SK-N-SH treated with all-trans-retinoic acid at 6 μM for 48 hours (cell line): ENCODE data around the gene ABCC1.

Experiments
- PPARA ChIP-seq: fragments of 250-450 bp; sonication (Bioruptor Pico); IDR thresholded peaks from 2 replicates; pipeline ENCODE4 v1.5.0; 2020; ENCODE audit warnings: mild to moderate bottlenecking, borderline replicate concordance
- ZFP30 ChIP-seq: fragments of 450-650 bp; formaldehyde crosslinking; IDR thresholded peaks from 2 replicates; pipeline ENCODE4 v1.5.0; 2022; ENCODE audit warnings: mild to moderate bottlenecking, moderate library complexity
- TF ChIP-seq, protein P1 (sequence below): fragments of 250-450 bp; sonication (Bioruptor Pico); IDR thresholded peaks from 2 replicates; pipeline ENCODE4 v1.8.0; 2020; ENCODE audit warnings: mild to moderate bottlenecking, moderate library complexity, borderline replicate concordance
- TF ChIP-seq, protein P2 (sequence below): fragments of 250-450 bp; sonication (Bioruptor Pico); IDR thresholded peaks from 2 replicates; pipeline ENCODE4 v1.8.0; 2021; ENCODE audit warnings: low read depth, mild to moderate bottlenecking, moderate library complexity, borderline replicate concordance

DNA sequence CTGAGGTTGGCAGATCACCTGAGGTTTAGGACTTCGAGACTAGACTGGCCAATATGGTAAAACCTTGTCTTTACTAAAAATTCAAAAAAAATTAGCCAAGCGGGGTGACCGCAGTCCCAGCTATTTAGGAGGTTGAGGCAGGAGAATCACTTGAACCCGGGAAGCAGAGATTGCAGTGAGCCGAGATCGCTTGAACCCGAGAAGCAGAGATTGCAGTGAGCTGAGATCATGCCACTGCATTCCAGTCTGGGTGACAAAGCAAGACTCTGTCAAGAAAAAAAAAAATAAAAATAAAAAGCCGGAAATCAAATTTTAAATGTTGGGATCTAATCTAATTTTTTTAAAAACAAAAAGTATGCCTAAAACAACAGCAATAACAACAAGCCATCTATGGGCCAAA lies 56.3 kb downstream of the ABCC1 start:
- TF ChIP-seq PPARA (CRISPR knock-in tag) = no peak
- no peak for TF ChIP-seq ZFP30 (CRISPR knock-in tag)
- TF ChIP-seq, protein P1, sequence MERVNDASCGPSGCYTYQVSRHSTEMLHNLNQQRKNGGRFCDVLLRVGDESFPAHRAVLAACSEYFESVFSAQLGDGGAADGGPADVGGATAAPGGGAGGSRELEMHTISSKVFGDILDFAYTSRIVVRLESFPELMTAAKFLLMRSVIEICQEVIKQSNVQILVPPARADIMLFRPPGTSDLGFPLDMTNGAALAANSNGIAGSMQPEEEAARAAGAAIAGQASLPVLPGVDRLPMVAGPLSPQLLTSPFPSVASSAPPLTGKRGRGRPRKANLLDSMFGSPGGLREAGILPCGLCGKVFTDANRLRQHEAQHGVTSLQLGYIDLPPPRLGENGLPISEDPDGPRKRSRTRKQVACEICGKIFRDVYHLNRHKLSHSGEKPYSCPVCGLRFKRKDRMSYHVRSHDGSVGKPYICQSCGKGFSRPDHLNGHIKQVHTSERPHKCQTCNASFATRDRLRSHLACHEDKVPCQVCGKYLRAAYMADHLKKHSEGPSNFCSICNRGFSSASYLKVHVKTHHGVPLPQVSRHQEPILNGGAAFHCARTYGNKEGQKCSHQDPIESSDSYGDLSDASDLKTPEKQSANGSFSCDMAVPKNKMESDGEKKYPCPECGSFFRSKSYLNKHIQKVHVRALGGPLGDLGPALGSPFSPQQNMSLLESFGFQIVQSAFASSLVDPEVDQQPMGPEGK = no peak
- TF ChIP-seq, protein P2, sequence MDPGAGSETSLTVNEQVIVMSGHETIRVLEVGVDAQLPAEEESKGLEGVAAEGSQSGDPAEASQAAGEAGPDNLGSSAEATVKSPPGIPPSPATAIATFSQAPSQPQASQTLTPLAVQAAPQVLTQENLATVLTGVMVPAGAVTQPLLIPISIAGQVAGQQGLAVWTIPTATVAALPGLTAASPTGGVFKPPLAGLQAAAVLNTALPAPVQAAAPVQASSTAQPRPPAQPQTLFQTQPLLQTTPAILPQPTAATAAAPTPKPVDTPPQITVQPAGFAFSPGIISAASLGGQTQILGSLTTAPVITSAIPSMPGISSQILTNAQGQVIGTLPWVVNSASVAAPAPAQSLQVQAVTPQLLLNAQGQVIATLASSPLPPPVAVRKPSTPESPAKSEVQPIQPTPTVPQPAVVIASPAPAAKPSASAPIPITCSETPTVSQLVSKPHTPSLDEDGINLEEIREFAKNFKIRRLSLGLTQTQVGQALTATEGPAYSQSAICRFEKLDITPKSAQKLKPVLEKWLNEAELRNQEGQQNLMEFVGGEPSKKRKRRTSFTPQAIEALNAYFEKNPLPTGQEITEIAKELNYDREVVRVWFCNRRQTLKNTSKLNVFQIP (CRISPR knock-in tag) = no peak
